Left lung (tissue), 10 donors: ENCODE data around the gene SIRPB1. TPM values are rescaled to one million over a fixed set of nuclear protein-coding genes. Genes with fewer than 3 reads are reported as not detected.

Experiments used
- ATAC-seq: fragments of 200-7000 bp; cut with Tn5 transposase; one replicate; pipeline ENCODE4 v1.9.1; 2020; ENCODE audit warnings: moderate library complexity
- DNase-seq, 4 donors: peaks; one replicate each; pipeline ENCODE4 v3.0.0-alpha.2; 2013 to 2020
- H3K27ac ChIP-seq, 2 donors: fragments of 200-600 bp; sonication (generic) in 1 of 2; one replicate each; pipeline versions ENCODE4 v1.5.0 to v1.8.0; 2020 to 2021
- H3K27me3 ChIP-seq, 2 donors: fragments of 200-600 bp; sonication (generic) in 1 of 2; one replicate each; pipeline versions ENCODE4 v1.5.0 to v1.8.0; 2020 to 2021
- H3K36me3 ChIP-seq, 2 donors: fragments of 200-600 bp; sonication (generic) in 1 of 2; one replicate each; pipeline versions ENCODE4 v1.5.0 to v1.8.0; 2020 to 2021
- H3K4me1 ChIP-seq, 2 donors: fragments of 200-600 bp; one replicate each; pipeline ENCODE4 v1.8.0; 2021
- H3K4me3 ChIP-seq, 2 donors: fragments of 200-600 bp; sonication (generic) in 1 of 2; one replicate each; pipeline versions ENCODE4 v1.5.0 to v1.8.0; 2020 to 2021; ENCODE audit warnings: mild to moderate bottlenecking in 1 of 2
- H3K9me3 ChIP-seq, 2 donors: fragments of 200-600 bp; sonication (generic) in 1 of 2; one replicate each; pipeline versions ENCODE4 v1.5.0 to v1.8.0; 2020 to 2021
- CTCF ChIP-seq, 2 donors: fragments of 200-600 bp; sonication (generic) in 1 of 2; IDR thresholded peaks; one replicate each; pipeline versions ENCODE4 v1.5.0 to v1.8.0; 2021; ENCODE audit warnings: antibody characterized with exemption in 2 of 2
- intact Hi-C, 2 donors: fragments of 100-400 bp; cut with DNase I; formaldehyde crosslinking; loops; one replicate each; pipeline versions ENCODE4 v1.11.2 to v1.14.2; 2022
- polyA plus RNA-seq, 6 donors: library from polyadenylated mRNA; unstranded; fragments of 120-200 nt; gene quantifications; one replicate each; pipeline ENCODE4 v1.2.1, GENCODE V29; 2013; ENCODE audit not compliant: insufficient read length in 6 of 6
- total RNA-seq, 2 donors: library from RNA; stranded (reverse); fragmentation: NEBNext Ultra II Directional; extraction: Animal tissue kit (Norgen Biotek cat#: 25700); gene quantifications; one replicate each; pipeline ENCODE4 v1.2.1, GENCODE V29; 2021
- donor health status: DM: no; HTN: yes; CAD: no.
- donor health status: DM: no; HTN: no; CAD: no.

The SIRPB1 gene
- total and polyA plus RNA-seq, 8 donors, result 0.34 to 57.9 (median 1.5) TPM

- ATAC-seq, result no peak
- no peak for TF ChIP-seq CTCF (IDR thresholded peaks at IDR 0.05)
- intact Hi-C loops, result no loop called here
Observed at GRCh38 chr20:1632178-1632577, 12.4 kb upstream of the SIRPB1 start.

GRCh38 chr20:1631309-1632151, 11.7 kb upstream of the SIRPB1 start:
- H3K36me3 ChIP-seq, result no peaks in the 10 kb centered on the region
- intact Hi-C loops, result no loop called here
- H3K4me3 ChIP-seq, result no peak overlapping the region
- DNase-seq, result no peak
- no peaks in the 10 kb centered on the region for H3K9me3 ChIP-seq
- peaks cover 0 to 15% of the 10 kb centered on the region in 2 donors for H3K27me3 ChIP-seq
- TF ChIP-seq CTCF (IDR thresholded peaks at IDR 0.05), result no peak
- H3K27ac ChIP-seq, result no peak overlapping the region
- no peak for ATAC-seq
- H3K4me1 ChIP-seq, result peaks cover 0 to 20% of the 10 kb centered on the region in 2 donors

More at GRCh38 chr20:1632178-1632577, 12.4 kb upstream of the SIRPB1 start:
- Histone ChIP-seq H3K9me3 (no peaks in the 10 kb centered on the region), H3K27ac (no peak overlapping the region), H3K27me3 (peaks cover 0 to 15% of the 10 kb centered on the region in 2 donors), H3K36me3 (no peaks in the 10 kb centered on the region), H3K4me1 (peaks cover 0 to 14% of the 10 kb centered on the region in 2 donors), H3K4me3 (no peak overlapping the region)
- DNase-seq, result no peak

DNA sequence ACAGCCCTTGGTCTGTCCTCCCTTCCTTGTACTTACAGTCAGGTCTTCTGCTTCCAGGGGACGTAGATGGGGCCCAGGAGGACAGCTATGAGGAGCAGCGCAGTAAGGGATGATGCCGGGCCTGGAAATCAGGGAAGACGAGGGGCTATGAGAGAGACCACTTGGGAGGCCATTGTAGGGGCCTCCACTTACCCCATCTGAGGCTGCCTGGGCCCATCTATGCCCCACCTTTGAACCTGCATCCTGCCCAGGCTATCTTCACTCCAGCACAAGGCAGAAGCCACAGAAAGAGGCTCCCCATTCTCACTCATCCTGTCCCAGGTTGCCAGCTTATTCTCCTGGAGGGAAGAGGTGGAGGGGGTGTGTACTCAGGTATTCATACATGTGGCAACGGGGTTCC, 10.4 kb upstream of the SIRPB1 start:
- peaks cover 0 to 15% of the 10 kb centered on the region in 2 donors for H3K27me3 ChIP-seq
- peaks cover 0 to 23% of the 10 kb centered on the region in 2 donors for H3K4me1 ChIP-seq
- H3K9me3 ChIP-seq, result no peaks in the 10 kb centered on the region
- no peak for TF ChIP-seq CTCF (IDR thresholded peaks at IDR 0.05)
- no peak overlapping the region for H3K4me3 ChIP-seq
- ATAC-seq (no peak), DNase-seq (no peak)
- no peak overlapping the region for H3K27ac ChIP-seq
- H3K36me3 ChIP-seq, result no peaks in the 10 kb centered on the region
- intact Hi-C loops, result no loop called here

GRCh38 chr20:1629321-1629720, 9.5 kb upstream of the SIRPB1 start:
- Histone ChIP-seq H3K27me3 (peaks cover 0 to 15% of the 10 kb centered on the region in 2 donors), H3K4me1 (peaks cover 0 to 26% of the 10 kb centered on the region in 2 donors), H3K4me3 (no peak overlapping the region), H3K36me3 (no peaks in the 10 kb centered on the region), H3K9me3 (no peaks in the 10 kb centered on the region), H3K27ac (no peak overlapping the region)
- intact Hi-C loops, result no loop called here
- no peak for TF ChIP-seq CTCF (IDR thresholded peaks at IDR 0.05)
- ATAC-seq (no peak), DNase-seq (no peak)

- peaks cover 0 to 33% of the 10 kb centered on the region in 2 donors for H3K4me1 ChIP-seq
- no peak overlapping the region for H3K27ac ChIP-seq
- ATAC-seq (no peak), DNase-seq (no peak)
- intact Hi-C loops, result no loop called here
- H3K4me3 ChIP-seq, result no peak overlapping the region
- peaks cover 0 to 15% of the 10 kb centered on the region in 2 donors for H3K27me3 ChIP-seq
- no peaks in the 10 kb centered on the region for H3K9me3 ChIP-seq
- no peaks in the 10 kb centered on the region for H3K36me3 ChIP-seq
- no peak for TF ChIP-seq CTCF (IDR thresholded peaks at IDR 0.05)
Observed at GRCh38 chr20:1628621-1629020, 8.8 kb upstream of the SIRPB1 start.
